ENCODE data around the gene RBM8A. TPM values are rescaled to one million over a fixed set of nuclear protein-coding genes. Genes with fewer than 3 reads are reported as not detected.

The RBM8A gene
- total and polyA plus RNA-seq, 9 of the 15 experiments (the other 6 are each of a cell fraction or from before 2014, with no cell fraction given), result 215 to 1,035 (median 291) TPM

DNA sequence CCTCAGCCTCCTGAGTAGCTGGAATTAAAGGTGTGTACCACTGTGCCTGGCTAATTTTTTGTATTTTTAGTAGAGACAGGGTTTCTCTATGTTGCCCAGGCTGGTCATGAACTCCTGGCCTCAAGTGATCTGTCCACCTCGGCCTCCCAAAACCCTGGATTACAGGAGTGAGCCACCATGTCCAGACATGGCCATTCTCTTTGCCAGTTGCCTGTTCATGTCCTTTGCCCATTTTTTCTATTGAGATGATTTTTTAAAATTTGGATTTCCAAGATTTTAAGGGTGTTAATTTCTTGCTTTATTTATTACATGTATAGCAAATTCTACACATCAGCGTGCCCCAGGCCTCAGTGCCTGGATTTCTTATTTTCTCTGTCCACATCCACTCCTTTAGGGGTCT is 40.0 kb upstream of the RBM8A start (continued):
- TF ChIP-seq, protein P1, sequence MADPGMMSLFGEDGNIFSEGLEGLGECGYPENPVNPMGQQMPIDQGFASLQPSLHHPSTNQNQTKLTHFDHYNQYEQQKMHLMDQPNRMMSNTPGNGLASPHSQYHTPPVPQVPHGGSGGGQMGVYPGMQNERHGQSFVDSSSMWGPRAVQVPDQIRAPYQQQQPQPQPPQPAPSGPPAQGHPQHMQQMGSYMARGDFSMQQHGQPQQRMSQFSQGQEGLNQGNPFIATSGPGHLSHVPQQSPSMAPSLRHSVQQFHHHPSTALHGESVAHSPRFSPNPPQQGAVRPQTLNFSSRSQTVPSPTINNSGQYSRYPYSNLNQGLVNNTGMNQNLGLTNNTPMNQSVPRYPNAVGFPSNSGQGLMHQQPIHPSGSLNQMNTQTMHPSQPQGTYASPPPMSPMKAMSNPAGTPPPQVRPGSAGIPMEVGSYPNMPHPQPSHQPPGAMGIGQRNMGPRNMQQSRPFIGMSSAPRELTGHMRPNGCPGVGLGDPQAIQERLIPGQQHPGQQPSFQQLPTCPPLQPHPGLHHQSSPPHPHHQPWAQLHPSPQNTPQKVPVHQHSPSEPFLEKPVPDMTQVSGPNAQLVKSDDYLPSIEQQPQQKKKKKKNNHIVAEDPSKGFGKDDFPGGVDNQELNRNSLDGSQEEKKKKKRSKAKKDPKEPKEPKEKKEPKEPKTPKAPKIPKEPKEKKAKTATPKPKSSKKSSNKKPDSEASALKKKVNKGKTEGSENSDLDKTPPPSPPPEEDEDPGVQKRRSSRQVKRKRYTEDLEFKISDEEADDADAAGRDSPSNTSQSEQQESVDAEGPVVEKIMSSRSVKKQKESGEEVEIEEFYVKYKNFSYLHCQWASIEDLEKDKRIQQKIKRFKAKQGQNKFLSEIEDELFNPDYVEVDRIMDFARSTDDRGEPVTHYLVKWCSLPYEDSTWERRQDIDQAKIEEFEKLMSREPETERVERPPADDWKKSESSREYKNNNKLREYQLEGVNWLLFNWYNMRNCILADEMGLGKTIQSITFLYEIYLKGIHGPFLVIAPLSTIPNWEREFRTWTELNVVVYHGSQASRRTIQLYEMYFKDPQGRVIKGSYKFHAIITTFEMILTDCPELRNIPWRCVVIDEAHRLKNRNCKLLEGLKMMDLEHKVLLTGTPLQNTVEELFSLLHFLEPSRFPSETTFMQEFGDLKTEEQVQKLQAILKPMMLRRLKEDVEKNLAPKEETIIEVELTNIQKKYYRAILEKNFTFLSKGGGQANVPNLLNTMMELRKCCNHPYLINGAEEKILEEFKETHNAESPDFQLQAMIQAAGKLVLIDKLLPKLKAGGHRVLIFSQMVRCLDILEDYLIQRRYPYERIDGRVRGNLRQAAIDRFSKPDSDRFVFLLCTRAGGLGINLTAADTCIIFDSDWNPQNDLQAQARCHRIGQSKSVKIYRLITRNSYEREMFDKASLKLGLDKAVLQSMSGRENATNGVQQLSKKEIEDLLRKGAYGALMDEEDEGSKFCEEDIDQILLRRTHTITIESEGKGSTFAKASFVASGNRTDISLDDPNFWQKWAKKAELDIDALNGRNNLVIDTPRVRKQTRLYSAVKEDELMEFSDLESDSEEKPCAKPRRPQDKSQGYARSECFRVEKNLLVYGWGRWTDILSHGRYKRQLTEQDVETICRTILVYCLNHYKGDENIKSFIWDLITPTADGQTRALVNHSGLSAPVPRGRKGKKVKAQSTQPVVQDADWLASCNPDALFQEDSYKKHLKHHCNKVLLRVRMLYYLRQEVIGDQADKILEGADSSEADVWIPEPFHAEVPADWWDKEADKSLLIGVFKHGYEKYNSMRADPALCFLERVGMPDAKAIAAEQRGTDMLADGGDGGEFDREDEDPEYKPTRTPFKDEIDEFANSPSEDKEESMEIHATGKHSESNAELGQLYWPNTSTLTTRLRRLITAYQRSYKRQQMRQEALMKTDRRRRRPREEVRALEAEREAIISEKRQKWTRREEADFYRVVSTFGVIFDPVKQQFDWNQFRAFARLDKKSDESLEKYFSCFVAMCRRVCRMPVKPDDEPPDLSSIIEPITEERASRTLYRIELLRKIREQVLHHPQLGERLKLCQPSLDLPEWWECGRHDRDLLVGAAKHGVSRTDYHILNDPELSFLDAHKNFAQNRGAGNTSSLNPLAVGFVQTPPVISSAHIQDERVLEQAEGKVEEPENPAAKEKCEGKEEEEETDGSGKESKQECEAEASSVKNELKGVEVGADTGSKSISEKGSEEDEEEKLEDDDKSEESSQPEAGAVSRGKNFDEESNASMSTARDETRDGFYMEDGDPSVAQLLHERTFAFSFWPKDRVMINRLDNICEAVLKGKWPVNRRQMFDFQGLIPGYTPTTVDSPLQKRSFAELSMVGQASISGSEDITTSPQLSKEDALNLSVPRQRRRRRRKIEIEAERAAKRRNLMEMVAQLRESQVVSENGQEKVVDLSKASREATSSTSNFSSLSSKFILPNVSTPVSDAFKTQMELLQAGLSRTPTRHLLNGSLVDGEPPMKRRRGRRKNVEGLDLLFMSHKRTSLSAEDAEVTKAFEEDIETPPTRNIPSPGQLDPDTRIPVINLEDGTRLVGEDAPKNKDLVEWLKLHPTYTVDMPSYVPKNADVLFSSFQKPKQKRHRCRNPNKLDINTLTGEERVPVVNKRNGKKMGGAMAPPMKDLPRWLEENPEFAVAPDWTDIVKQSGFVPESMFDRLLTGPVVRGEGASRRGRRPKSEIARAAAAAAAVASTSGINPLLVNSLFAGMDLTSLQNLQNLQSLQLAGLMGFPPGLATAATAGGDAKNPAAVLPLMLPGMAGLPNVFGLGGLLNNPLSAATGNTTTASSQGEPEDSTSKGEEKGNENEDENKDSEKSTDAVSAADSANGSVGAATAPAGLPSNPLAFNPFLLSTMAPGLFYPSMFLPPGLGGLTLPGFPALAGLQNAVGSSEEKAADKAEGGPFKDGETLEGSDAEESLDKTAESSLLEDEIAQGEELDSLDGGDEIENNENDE (IDR thresholded peaks at IDR 0.05; ENCODE audit: low read depth, low read length), result no peak
- no peak for TF ChIP-seq RFX7 (CRISPR knock-in tag; IDR thresholded peaks at IDR 0.05)
- no peak for TF ChIP-seq ZNF124 (CRISPR knock-in tag; IDR thresholded peaks at IDR 0.05)
- TF ChIP-seq, protein P2, sequence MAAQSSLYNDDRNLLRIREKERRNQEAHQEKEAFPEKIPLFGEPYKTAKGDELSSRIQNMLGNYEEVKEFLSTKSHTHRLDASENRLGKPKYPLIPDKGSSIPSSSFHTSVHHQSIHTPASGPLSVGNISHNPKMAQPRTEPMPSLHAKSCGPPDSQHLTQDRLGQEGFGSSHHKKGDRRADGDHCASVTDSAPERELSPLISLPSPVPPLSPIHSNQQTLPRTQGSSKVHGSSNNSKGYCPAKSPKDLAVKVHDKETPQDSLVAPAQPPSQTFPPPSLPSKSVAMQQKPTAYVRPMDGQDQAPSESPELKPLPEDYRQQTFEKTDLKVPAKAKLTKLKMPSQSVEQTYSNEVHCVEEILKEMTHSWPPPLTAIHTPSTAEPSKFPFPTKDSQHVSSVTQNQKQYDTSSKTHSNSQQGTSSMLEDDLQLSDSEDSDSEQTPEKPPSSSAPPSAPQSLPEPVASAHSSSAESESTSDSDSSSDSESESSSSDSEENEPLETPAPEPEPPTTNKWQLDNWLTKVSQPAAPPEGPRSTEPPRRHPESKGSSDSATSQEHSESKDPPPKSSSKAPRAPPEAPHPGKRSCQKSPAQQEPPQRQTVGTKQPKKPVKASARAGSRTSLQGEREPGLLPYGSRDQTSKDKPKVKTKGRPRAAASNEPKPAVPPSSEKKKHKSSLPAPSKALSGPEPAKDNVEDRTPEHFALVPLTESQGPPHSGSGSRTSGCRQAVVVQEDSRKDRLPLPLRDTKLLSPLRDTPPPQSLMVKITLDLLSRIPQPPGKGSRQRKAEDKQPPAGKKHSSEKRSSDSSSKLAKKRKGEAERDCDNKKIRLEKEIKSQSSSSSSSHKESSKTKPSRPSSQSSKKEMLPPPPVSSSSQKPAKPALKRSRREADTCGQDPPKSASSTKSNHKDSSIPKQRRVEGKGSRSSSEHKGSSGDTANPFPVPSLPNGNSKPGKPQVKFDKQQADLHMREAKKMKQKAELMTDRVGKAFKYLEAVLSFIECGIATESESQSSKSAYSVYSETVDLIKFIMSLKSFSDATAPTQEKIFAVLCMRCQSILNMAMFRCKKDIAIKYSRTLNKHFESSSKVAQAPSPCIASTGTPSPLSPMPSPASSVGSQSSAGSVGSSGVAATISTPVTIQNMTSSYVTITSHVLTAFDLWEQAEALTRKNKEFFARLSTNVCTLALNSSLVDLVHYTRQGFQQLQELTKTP (IDR thresholded peaks at IDR 0.05; ENCODE audit: low read depth in 1 of 2, partially characterized antibody in 2 of 2), result peak in 1 of 2 experiments; percentile 100
- TF ChIP-seq, protein P3, sequence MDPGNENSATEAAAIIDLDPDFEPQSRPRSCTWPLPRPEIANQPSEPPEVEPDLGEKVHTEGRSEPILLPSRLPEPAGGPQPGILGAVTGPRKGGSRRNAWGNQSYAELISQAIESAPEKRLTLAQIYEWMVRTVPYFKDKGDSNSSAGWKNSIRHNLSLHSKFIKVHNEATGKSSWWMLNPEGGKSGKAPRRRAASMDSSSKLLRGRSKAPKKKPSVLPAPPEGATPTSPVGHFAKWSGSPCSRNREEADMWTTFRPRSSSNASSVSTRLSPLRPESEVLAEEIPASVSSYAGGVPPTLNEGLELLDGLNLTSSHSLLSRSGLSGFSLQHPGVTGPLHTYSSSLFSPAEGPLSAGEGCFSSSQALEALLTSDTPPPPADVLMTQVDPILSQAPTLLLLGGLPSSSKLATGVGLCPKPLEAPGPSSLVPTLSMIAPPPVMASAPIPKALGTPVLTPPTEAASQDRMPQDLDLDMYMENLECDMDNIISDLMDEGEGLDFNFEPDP (CRISPR knock-in tag; IDR thresholded peaks at IDR 0.05), result no peak
- TF ChIP-seq EZH2 (IDR thresholded peaks at IDR 0.05; ENCODE audit: borderline replicate concordance, low read depth, low read length), result no peak
- TF ChIP-seq CBX1 (IDR thresholded peaks at IDR 0.05; ENCODE audit: low read depth), result 0 out of 2 replicates have a peak, but pooled peaks have one; percentile 38
- TF ChIP-seq GATAD2A (IDR thresholded peaks at IDR 0.05), result no peak
- TF ChIP-seq TRIM28 (IDR thresholded peaks at IDR 0.05), result peak; percentile 75
- TF ChIP-seq HEY1 (CRISPR knock-in tag; IDR thresholded peaks at IDR 0.05; ENCODE audit: borderline replicate concordance), result no peak
- TF ChIP-seq TRIM24 (IDR thresholded peaks at IDR 0.05), result peak in 1 of 2 experiments; percentile 55; a peak in 1 of 4 replicates
- TF ChIP-seq SREBF1 (IDR thresholded peaks at IDR 0.05; ENCODE audit: borderline replicate concordance, low read depth, low read length), result no peak

Data from K562 (cell line).